Panc1 (cell line): ENCODE data around the gene CD83.

ENCODE experiments used
- CTCF ChIP-seq: fragments of 450-650 bp; IDR thresholded peaks from 2 replicates; pipeline ENCODE4 v1.5.1; 2017; ENCODE audit warnings: mild to moderate bottlenecking
- POLR2AphosphoS5 ChIP-seq: IDR thresholded peaks from 2 replicates; pipeline ENCODE4 v1.6.1; 2012; ENCODE audit warnings: mild to moderate bottlenecking, low read depth, low read length, moderate library complexity

- TF ChIP-seq CTCF (no peak), POLR2AphosphoS5 (no peak)
Measured at GRCh38 chr6:14089224-14089623, 28.3 kb upstream of the CD83 start.
